MM.1S (cell line): ENCODE measurements around the gene NKAPL.

Experiments
- CTCF ChIP-seq: fragments of 300-600 bp; sonication (generic); IDR thresholded peaks from 2 replicates; pipeline ENCODE4 v1.5.1; 2016; ENCODE audit warnings: antibody characterized with exemption, low read length, mixed read lengths
- EZH2 ChIP-seq: fragments of 300-600 bp; sonication (generic); optimal IDR thresholded peaks from 2 replicates; pipeline ENCODE3; 2017; ENCODE audit warnings: low read depth, mild to moderate bottlenecking, antibody characterized with exemption, low read length, mixed read lengths
- EZH2phosphoT487 ChIP-seq: fragments of 300-600 bp; sonication (generic); IDR thresholded peaks from 2 replicates; pipeline ENCODE4 v1.6.1; 2018; ENCODE audit warnings: antibody characterized with exemption, low read length

DNA sequence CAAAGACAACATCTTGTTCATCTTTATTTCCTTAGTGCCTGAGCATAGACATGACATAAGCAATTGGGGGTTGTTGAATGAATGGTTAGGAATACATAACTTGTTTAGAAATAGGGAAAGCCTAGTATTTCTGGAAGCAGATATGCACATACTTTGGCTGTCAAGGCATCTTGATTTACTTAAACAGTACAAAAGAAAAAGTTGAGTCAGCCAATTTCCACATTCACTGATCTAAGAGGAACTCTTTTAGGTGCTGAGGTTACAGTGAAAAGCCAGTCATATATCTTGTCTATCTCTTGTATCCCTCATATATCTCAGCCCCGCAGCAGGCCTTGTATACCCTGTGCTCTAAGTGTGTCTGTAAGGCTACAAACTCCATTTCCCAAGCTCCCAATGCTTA lies 18.6 kb upstream of the NKAPL start:
- no peak for TF ChIP-seq CTCF
- no peak for TF ChIP-seq EZH2
- TF ChIP-seq EZH2phosphoT487, result no peak
